HEK293 (cell line): ENCODE data around the gene FOXO3.

Experiments
- CTCF ChIA-PET: fragments of 350-600 bp; formaldehyde crosslinking; extraction: SDS; loops from one replicate; lab custom pipeline; 2021; ENCODE audit warnings: antibody characterized with exemption; lab: Yijun Ruan, JAX
- POLR2A ChIA-PET: fragments of 300-600 bp; formaldehyde crosslinking; extraction: SDS; loops from one replicate; lab custom pipeline; 2020; ENCODE audit warnings: antibody characterized with exemption, inconsistent platforms; lab: Yijun Ruan, JAX
- H3K27ac ChIP-seq: fragments of 200-500 bp; sonication (Bioruptor generic); 2 replicates; pipeline ENCODE4 v1.5.1; 2014; ENCODE audit warnings: low read depth, low read length, control low read depth, inconsistent platforms; ENCODE audit errors: extremely low read depth
- H3K36me3 ChIP-seq, 2 experiments: fragments of 200-500 bp in 1 of 2; sonication (Bioruptor generic) in 1 of 2; 1 replicate in 1 of 2; 2 replicates in 1 of 2; pipeline ENCODE4 v1.5.1; 2014 to 2017; ENCODE audit warnings: inconsistent platforms in 2 of 2, low read length in 2 of 2; ENCODE audit not compliant: control insufficient read depth in 2 of 2, insufficient read depth in 1 of 2
- H3K4me1 ChIP-seq: fragments of 200-500 bp; sonication (Bioruptor generic); 2 replicates; pipeline ENCODE4 v1.5.1; 2014; ENCODE audit warnings: mild to moderate bottlenecking, low read length, inconsistent platforms; ENCODE audit not compliant: control insufficient read depth, insufficient read depth
- H3K4me3 ChIP-seq: 2 replicates; pipeline ENCODE4 v1.5.1; 2011; ENCODE audit warnings: low read depth, mild to moderate bottlenecking, control low read depth, low read length, moderate library complexity
- H3K9me3 ChIP-seq: fragments of 200-500 bp; sonication (Bioruptor generic); 2 replicates; pipeline ENCODE4 v1.5.1; 2014; ENCODE audit warnings: low read depth, low read length, inconsistent platforms; ENCODE audit not compliant: control insufficient read depth, insufficient read depth
- GLIS1 ChIP-seq: fragments of 450-650 bp; formaldehyde crosslinking; IDR thresholded peaks from 2 replicates; pipeline ENCODE4 v1.5.1; 2016; ENCODE audit warnings: missing biosample characterization, missing genetic modification characterization
- HOXD13 ChIP-seq: sonication (generic); formaldehyde crosslinking; IDR thresholded peaks from 2 replicates; pipeline ENCODE4 v1.8.0; 2022; ENCODE audit warnings: missing genetic modification reagents, borderline replicate concordance
- IKZF3 ChIP-seq: fragments of 450-650 bp; IDR thresholded peaks from 2 replicates; pipeline ENCODE4 v1.5.0; 2018; ENCODE audit warnings: missing biosample characterization, mild to moderate bottlenecking, missing genetic modification characterization, moderate library complexity
- KLF1 ChIP-seq: fragments of 450-650 bp; formaldehyde crosslinking; IDR thresholded peaks from 2 replicates; pipeline ENCODE4 v1.5.1; 2016; ENCODE audit warnings: missing biosample characterization, missing genetic modification characterization
- KLF10 ChIP-seq: fragments of 450-650 bp; IDR thresholded peaks from 2 replicates; pipeline ENCODE4 v1.5.1; 2018; ENCODE audit warnings: missing biosample characterization, mild to moderate bottlenecking, missing genetic modification characterization
- PRDM6 ChIP-seq: fragments of 450-650 bp; formaldehyde crosslinking; IDR thresholded peaks from 2 replicates; pipeline ENCODE4 v1.5.1; 2017; ENCODE audit warnings: missing biosample characterization, missing genetic modification characterization
- ZBTB17 ChIP-seq: fragments of 450-650 bp; formaldehyde crosslinking; IDR thresholded peaks from 2 replicates; pipeline ENCODE4 v1.5.1; 2016; ENCODE audit warnings: missing biosample characterization, missing genetic modification characterization
- ZIC2 ChIP-seq: fragments of 450-650 bp; formaldehyde crosslinking; IDR thresholded peaks from 2 replicates; pipeline ENCODE4 v1.5.1; 2016; ENCODE audit warnings: missing biosample characterization, missing genetic modification characterization
- ZNF292 ChIP-seq: fragments of 450-650 bp; formaldehyde crosslinking; IDR thresholded peaks from 2 replicates; pipeline ENCODE4 v1.5.1; 2016; ENCODE audit warnings: low read depth, missing biosample characterization, missing genetic modification characterization, borderline replicate concordance
- ZNF302 ChIP-seq: fragments of 450-650 bp; formaldehyde crosslinking; IDR thresholded peaks from 2 replicates; pipeline ENCODE4 v1.5.1; 2016; ENCODE audit warnings: missing biosample characterization, missing genetic modification characterization, low read depth
- ZNF561 ChIP-seq: fragments of 450-650 bp; IDR thresholded peaks from 2 replicates; pipeline ENCODE4 v1.5.1; 2018; ENCODE audit warnings: missing biosample characterization, missing genetic modification characterization, borderline replicate concordance
- ZNF585B ChIP-seq: fragments of 450-650 bp; formaldehyde crosslinking; IDR thresholded peaks from 2 replicates; pipeline ENCODE4 v1.5.1; 2016; ENCODE audit warnings: missing biosample characterization, missing genetic modification characterization
- ZNF701 ChIP-seq: fragments of 450-650 bp; formaldehyde crosslinking; IDR thresholded peaks from 2 replicates; pipeline ENCODE4 v1.5.1; 2016; ENCODE audit warnings: missing biosample characterization, missing genetic modification characterization
- ZNF747 ChIP-seq: fragments of 450-650 bp; formaldehyde crosslinking; IDR thresholded peaks from 2 replicates; pipeline ENCODE4 v1.5.1; 2016; ENCODE audit warnings: missing biosample characterization, missing genetic modification characterization
- ZXDB ChIP-seq: fragments of 450-650 bp; formaldehyde crosslinking; IDR thresholded peaks from 2 replicates; pipeline ENCODE4 v1.5.1; 2016; ENCODE audit warnings: missing biosample characterization, missing genetic modification characterization
- TF ChIP-seq, protein P1 (sequence below): fragments of 450-650 bp; formaldehyde crosslinking; IDR thresholded peaks from 2 replicates; pipeline ENCODE4 v1.5.1; 2016; ENCODE audit warnings: missing biosample characterization, missing genetic modification characterization
- TF ChIP-seq, protein P2 (sequence below): fragments of 450-650 bp; formaldehyde crosslinking; IDR thresholded peaks from 2 replicates; pipeline ENCODE4 v1.5.1; 2016; ENCODE audit warnings: missing biosample characterization, missing genetic modification characterization, borderline replicate concordance

Gene FOXO3

GRCh38 chr6:108585359-108585758 is 24.6 kb downstream of the FOXO3 start:
- no peaks in the 10 kb centered on the region for H3K9me3 ChIP-seq
- CTCF ChIA-PET = no interaction called here
- H3K36me3 ChIP-seq = peaks cover 0 to 4% of the 10 kb centered on the region in 2 experiments; a peak in 1 of 3 replicates
- H3K4me1 ChIP-seq = peaks cover 58% of the 10 kb centered on the region
- TF ChIP-seq ZNF747 (tag by site-specific recombination) = no peak
- no peak for TF ChIP-seq ZNF585B
- TF ChIP-seq HOXD13 (CRISPR knock-in tag) = no peak
- TF ChIP-seq KLF10 = no peak
- no peak for TF ChIP-seq GLIS1 (tag by site-specific recombination)
- no peak for TF ChIP-seq ZNF701 (tag by site-specific recombination)
- TF ChIP-seq, protein P1, sequence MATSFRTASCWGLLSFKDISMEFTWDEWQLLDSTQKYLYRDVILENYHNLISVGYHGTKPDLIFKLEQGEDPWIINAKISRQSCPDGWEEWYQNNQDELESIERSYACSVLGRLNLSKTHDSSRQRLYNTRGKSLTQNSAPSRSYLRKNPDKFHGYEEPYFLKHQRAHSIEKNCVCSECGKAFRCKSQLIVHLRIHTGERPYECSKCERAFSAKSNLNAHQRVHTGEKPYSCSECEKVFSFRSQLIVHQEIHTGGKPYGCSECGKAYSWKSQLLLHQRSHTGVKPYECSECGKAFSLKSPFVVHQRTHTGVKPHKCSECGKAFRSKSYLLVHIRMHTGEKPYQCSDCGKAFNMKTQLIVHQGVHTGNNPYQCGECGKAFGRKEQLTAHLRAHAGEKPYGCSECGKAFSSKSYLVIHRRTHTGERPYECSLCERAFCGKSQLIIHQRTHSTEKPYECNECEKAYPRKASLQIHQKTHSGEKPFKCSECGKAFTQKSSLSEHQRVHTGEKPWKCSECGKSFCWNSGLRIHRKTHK (tag by site-specific recombination) = no peak
- TF ChIP-seq, all 188 proteins: peak for 0
- no peak overlapping the region for H3K27ac ChIP-seq
- no peak overlapping the region for H3K4me3 ChIP-seq
- POLR2A ChIA-PET = interaction anchor here (1.2 to 1.5 kb wide), 2 partner anchors 9 to 509 kb away, joined by 4 read pairs; partner anchors contain the start of genes CEP57L1 and SESN1

DNA sequence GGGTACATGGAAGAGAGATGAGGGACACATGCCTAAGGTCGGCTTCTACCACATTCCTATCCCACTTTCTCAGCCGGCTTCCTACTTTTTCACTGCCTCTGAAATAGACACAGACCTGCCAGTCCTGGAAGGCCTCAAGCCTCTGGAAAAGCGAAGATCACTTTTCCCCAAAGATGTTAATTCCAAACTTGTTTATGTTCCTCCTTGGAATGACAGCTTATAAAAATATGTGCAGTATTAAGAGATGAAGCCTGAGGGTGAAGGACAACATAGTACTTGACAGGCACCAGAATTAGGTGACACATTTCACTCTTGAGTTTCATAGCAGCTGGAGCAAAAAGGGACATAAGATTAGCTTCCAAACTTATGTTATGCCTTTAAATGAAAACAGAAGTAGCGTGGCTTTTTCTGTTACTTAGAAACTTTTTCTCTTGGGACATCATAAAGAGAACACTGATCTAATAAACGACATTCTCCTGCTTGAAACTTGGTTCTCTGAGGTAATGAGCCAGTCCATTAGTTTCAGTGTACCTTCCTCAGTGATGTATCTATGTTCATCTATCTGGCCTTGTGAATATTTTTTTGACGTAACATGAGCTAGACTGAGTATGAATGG is 25.3 kb downstream of the FOXO3 start:
- Histone ChIP-seq H3K36me3 (peaks cover 0 to 4% of the 10 kb centered on the region in 2 experiments; a peak in 1 of 3 replicates), H3K4me1 (peaks cover 53% of the 10 kb centered on the region), H3K27ac (no peak overlapping the region)
- POLR2A ChIA-PET = interaction anchor here (1.2 to 1.5 kb wide), 3 partner anchors 9 to 509 kb away, joined by 3 to 4 read pairs (median 4); partner anchors contain the start of genes CEP57L1 and SESN1
- no peak for TF ChIP-seq ZNF292 (tag by site-specific recombination)
- TF ChIP-seq ZIC2 (tag by site-specific recombination) = no peak
- peak; percentile 88 for TF ChIP-seq ZBTB17 (tag by site-specific recombination)
- no peak for TF ChIP-seq ZXDB (tag by site-specific recombination)
- peak; percentile 13; the same call in 1 of the 2 replicates for TF ChIP-seq PRDM6
- no peak for TF ChIP-seq ZNF561 (tag by site-specific recombination)
- TF ChIP-seq, protein P2, sequence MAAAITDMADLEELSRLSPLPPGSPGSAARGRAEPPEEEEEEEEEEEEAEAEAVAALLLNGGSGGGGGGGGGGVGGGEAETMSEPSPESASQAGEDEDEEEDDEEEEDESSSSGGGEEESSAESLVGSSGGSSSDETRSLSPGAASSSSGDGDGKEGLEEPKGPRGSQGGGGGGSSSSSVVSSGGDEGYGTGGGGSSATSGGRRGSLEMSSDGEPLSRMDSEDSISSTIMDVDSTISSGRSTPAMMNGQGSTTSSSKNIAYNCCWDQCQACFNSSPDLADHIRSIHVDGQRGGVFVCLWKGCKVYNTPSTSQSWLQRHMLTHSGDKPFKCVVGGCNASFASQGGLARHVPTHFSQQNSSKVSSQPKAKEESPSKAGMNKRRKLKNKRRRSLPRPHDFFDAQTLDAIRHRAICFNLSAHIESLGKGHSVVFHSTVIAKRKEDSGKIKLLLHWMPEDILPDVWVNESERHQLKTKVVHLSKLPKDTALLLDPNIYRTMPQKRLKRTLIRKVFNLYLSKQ (tag by site-specific recombination) = no peak
- TF ChIP-seq KLF1 (tag by site-specific recombination) = no peak
- TF ChIP-seq ZNF302 (tag by site-specific recombination) = no peak
- TF ChIP-seq IKZF3 = peak; percentile 22; the same call in 1 of the 2 replicates
- TF ChIP-seq, all 188 proteins: peak for 3
- Histone ChIP-seq H3K4me3 (no peak overlapping the region), H3K9me3 (no peaks in the 10 kb centered on the region)
- CTCF ChIA-PET = interaction anchor here (0.6 to 0.7 kb wide), 2 partner anchors 10 to 504 kb away, joined by 3 to 4 read pairs; no protein-coding TSS in a partner anchor
